H9 (cell line): ENCODE measurements around the gene CDK2AP2. TPM values are rescaled to one million over a fixed set of nuclear protein-coding genes. Genes with fewer than 3 reads are reported as not detected.

Source experiments
- DNase-seq: peaks from one replicate; pipeline ENCODE4 v3.0.0-alpha.2; 2017
- H2AFZ ChIP-seq: one replicate; pipeline ENCODE4 v1.6.1; 2013; ENCODE audit warnings: mild to moderate bottlenecking, low read length, control low read depth, moderate library complexity
- H2AK5ac ChIP-seq: 2 replicates; pipeline ENCODE4 v1.6.1; 2013; ENCODE audit warnings: low read length, control low read depth, mixed read lengths; ENCODE audit not compliant: insufficient read length
- H2BK120ac ChIP-seq: one replicate; pipeline ENCODE4 v1.6.1; 2013; ENCODE audit warnings: low read depth, mild to moderate bottlenecking, low read length, control low read depth, inconsistent platforms; ENCODE audit not compliant: poor library complexity, severe bottlenecking
- H2BK12ac ChIP-seq: 2 replicates; pipeline ENCODE4 v1.6.1; 2013; ENCODE audit warnings: low read length, control low read depth, mixed read lengths, low read depth; ENCODE audit not compliant: insufficient read length
- H2BK15ac ChIP-seq: 2 replicates; pipeline ENCODE4 v1.6.1; 2013; ENCODE audit warnings: low read depth, low read length, control low read depth
- H2BK20ac ChIP-seq: one replicate; pipeline ENCODE4 v1.6.1; 2013; ENCODE audit warnings: low read depth, mild to moderate bottlenecking, low read length, control low read depth, inconsistent platforms; ENCODE audit not compliant: poor library complexity, severe bottlenecking
- H2BK5ac ChIP-seq: 2 replicates; pipeline ENCODE4 v1.6.1; 2013; ENCODE audit warnings: low read length, control low read depth, mixed read lengths; ENCODE audit not compliant: insufficient read length
- H3K14ac ChIP-seq: 2 replicates; pipeline ENCODE4 v1.6.1; 2013; ENCODE audit warnings: low read length, control low read depth; ENCODE audit not compliant: insufficient read depth
- H3K18ac ChIP-seq: 2 replicates; pipeline ENCODE4 v1.6.1; 2013; ENCODE audit warnings: low read depth, mild to moderate bottlenecking, mixed read lengths, low read length, control low read depth; ENCODE audit not compliant: insufficient read length
- H3K23ac ChIP-seq: 2 replicates; pipeline ENCODE4 v1.6.1; 2013; ENCODE audit warnings: low read length, control low read depth, mixed read lengths, low read depth; ENCODE audit not compliant: insufficient read length
- H3K23me2 ChIP-seq: 2 replicates; pipeline ENCODE4 v1.6.1; 2013; ENCODE audit warnings: low read depth, mild to moderate bottlenecking, mixed read lengths, low read length, control low read depth; ENCODE audit not compliant: insufficient read length, poor library complexity, severe bottlenecking
- H3K27ac ChIP-seq: 2 replicates; pipeline ENCODE4 v1.5.1; 2013; ENCODE audit warnings: low read length, control low read depth, mixed read lengths, low read depth; ENCODE audit not compliant: insufficient read length
- H3K27me3 ChIP-seq: 2 replicates; pipeline ENCODE4 v1.6.1; 2013; ENCODE audit warnings: low read length, control low read depth, inconsistent platforms; ENCODE audit not compliant: insufficient read depth
- H3K4ac ChIP-seq: 2 replicates; pipeline ENCODE4 v1.6.1; 2013; ENCODE audit warnings: low read depth, mild to moderate bottlenecking, control low read depth, inconsistent platforms, low read length, moderate library complexity
- H3K4me1 ChIP-seq: 2 replicates; pipeline ENCODE4 v1.6.1; 2013; ENCODE audit warnings: low read length, control low read depth, inconsistent platforms; ENCODE audit not compliant: insufficient read depth
- H3K4me2 ChIP-seq: 2 replicates; pipeline ENCODE4 v1.6.1; 2013; ENCODE audit warnings: low read length, control low read depth, mixed read lengths; ENCODE audit not compliant: insufficient read length, insufficient read depth
- H3K56ac ChIP-seq: 2 replicates; pipeline ENCODE4 v1.6.1; 2013; ENCODE audit warnings: low read depth, mild to moderate bottlenecking, mixed read lengths, low read length, control low read depth; ENCODE audit not compliant: insufficient read length
- H3K79me1 ChIP-seq: 2 replicates; pipeline ENCODE4 v1.6.1; 2013; ENCODE audit warnings: low read depth, mild to moderate bottlenecking, moderate library complexity, low read length, control low read depth, inconsistent platforms; ENCODE audit not compliant: insufficient read depth, poor library complexity, severe bottlenecking
- H3K79me2 ChIP-seq: 2 replicates; pipeline ENCODE4 v1.6.1; 2013; ENCODE audit warnings: low read length, control low read depth, inconsistent platforms; ENCODE audit not compliant: insufficient read depth
- H3K9ac ChIP-seq: 2 replicates; pipeline ENCODE4 v1.6.1; 2013; ENCODE audit warnings: low read length, control low read depth, mixed read lengths; ENCODE audit not compliant: insufficient read length; ENCODE audit errors: extremely low read depth
- H3K9me3 ChIP-seq: one replicate; pipeline ENCODE4 v1.6.1; 2013; ENCODE audit warnings: low read depth, low read length, inconsistent platforms; ENCODE audit not compliant: control insufficient read depth
- H3T11ph ChIP-seq: one replicate; pipeline ENCODE4 v1.6.1; 2013; ENCODE audit warnings: mild to moderate bottlenecking, low read length, control low read depth, inconsistent platforms
- H4K20me1 ChIP-seq: one replicate; pipeline ENCODE4 v1.6.1; 2013; ENCODE audit not compliant: control insufficient read depth, insufficient read length, insufficient read depth
- H4K5ac ChIP-seq: 2 replicates; pipeline ENCODE4 v1.6.1; 2013; ENCODE audit warnings: low read depth, mild to moderate bottlenecking, mixed read lengths, low read length, control low read depth; ENCODE audit not compliant: insufficient read length
- H4K8ac ChIP-seq: replicated peaks from 2 replicates; pipeline ENCODE4 v1.6.1; 2013; ENCODE audit warnings: low read length, control low read depth, mixed read lengths, low read depth; ENCODE audit not compliant: insufficient read length
- H4K91ac ChIP-seq: 2 replicates; pipeline ENCODE4 v1.6.1; 2013; ENCODE audit warnings: low read depth, mild to moderate bottlenecking, moderate library complexity, mixed read lengths, low read length, control low read depth; ENCODE audit not compliant: insufficient read length
- H3K27ac Mint-ChIP-seq, 3 experiments: 2 replicates in 2 of 3; 3 replicates in 1 of 3; pipeline ENCODE4 v1.8.0; 2020 to 2021; ENCODE audit warnings: mixed read lengths in 3 of 3, mild to moderate bottlenecking in 1 of 3, moderate library complexity in 1 of 3
- H3K27me3 Mint-ChIP-seq: 2 replicates; pipeline ENCODE4 v1.8.0; 2021; ENCODE audit warnings: low read depth, mild to moderate bottlenecking, moderate library complexity, mixed read lengths
- H3K36me3 Mint-ChIP-seq, 3 experiments: 2 replicates in 2 of 3; 3 replicates in 1 of 3; pipeline ENCODE4 v1.8.0; 2020 to 2021; ENCODE audit warnings: low read depth in 3 of 3, mixed read lengths in 3 of 3; ENCODE audit not compliant: insufficient read depth in 1 of 3
- H3K4me1 Mint-ChIP-seq, 2 experiments: 2 replicates each; pipeline ENCODE4 v1.8.0; 2020; ENCODE audit warnings: mixed read lengths in 2 of 2
- H3K4me3 Mint-ChIP-seq, 2 experiments: 2 replicates in 1 of 2; 3 replicates in 1 of 2; pipeline ENCODE4 v1.8.0; 2020 to 2021; ENCODE audit warnings: mild to moderate bottlenecking in 2 of 2, mixed read lengths in 2 of 2, moderate library complexity in 1 of 2
- H3K9me3 Mint-ChIP-seq, 2 experiments: 2 replicates in 1 of 2; 3 replicates in 1 of 2; pipeline ENCODE4 v1.8.0; 2020; ENCODE audit warnings: mild to moderate bottlenecking in 2 of 2, mixed read lengths in 2 of 2, moderate library complexity in 1 of 2
- WGBS: extraction: QIAGEN DNeasy Blood & Tissue Kit; methylation state at CpG from one replicate; pipeline ENCODE4 v1.1.7; 2013; ENCODE audit warnings: missing lambda C conversion rate, low lambda C conversion rate, mixed read lengths; ENCODE audit not compliant: insufficient read length; ENCODE audit errors: extremely low coverage; 5-methylcytosine and 5-hydroxymethylcytosine counted together
- total RNA-seq: library from RNA; stranded (reverse); gene quantifications from 2 replicates; pipeline ENCODE4 v1.2.1, GENCODE V29; 2021
- TF ChIP-seq, protein P1 (sequence below): fragments of 200-600 bp; sonication (generic); conservative IDR thresholded peaks from 3 replicates; pipeline ENCODE4 v1.8.0; 2021; ENCODE audit warnings: antibody characterized with exemption, mild to moderate bottlenecking

CDK2AP2 gene
- total RNA-seq, 1 experiment from 2014 or later = 36.1 TPM

DNA sequence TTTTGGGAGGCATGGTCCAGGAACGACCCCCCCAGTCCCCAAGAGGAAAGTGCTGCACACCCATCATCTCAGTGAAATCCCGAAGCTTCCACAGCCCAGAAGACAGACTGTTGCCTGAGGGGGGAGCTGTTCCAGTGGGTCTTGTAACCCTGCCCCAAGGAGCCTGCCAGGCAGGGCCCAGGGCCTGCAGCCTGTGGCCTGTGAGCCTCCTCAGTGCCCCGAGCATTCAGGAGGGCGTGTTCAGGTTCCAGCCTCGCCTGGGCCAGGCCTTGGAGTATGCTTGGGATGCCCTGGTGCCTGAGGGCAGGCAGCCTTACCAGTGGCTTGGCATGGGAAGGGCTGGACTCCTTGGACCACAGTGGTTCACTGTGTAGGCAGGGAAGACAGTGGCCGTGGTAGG is 33.2 kb upstream of the CDK2AP2 start:
- Mint-ChIP-seq H3K9me3 (peaks cover 4 to 5% of the 10 kb centered on the region in 2 experiments; a peak in 4 of 5 replicates), H3K4me3 (no peak overlapping the region; a peak in 1 of 5 replicates), H3K36me3 (no peaks in the 10 kb centered on the region), H3K27me3 (peaks cover 17% of the 10 kb centered on the region), H3K4me1 (peaks cover 4 to 9% of the 10 kb centered on the region in 2 experiments), H3K27ac (peak overlapping the region in 1 of 3 experiments; percentile 52; a peak in 2 of 7 replicates)
- Histone ChIP-seq H4K5ac (no peak overlapping the region), H3K14ac (no peak overlapping the region), H3K79me2 (no peaks in the 10 kb centered on the region), H4K91ac (no peak overlapping the region), H3K4ac (no peak overlapping the region), H3K4me2 (no peak overlapping the region), H3K23ac (no peak overlapping the region), H3K27ac (no peak overlapping the region), H2AK5ac (no peak overlapping the region), H3K23me2 (no peaks in the 10 kb centered on the region), H3K9ac (no peak overlapping the region), H3K79me1 (no peaks in the 10 kb centered on the region), H2BK15ac (no peak overlapping the region), H2BK120ac (no peak overlapping the region), H3K56ac (no peak overlapping the region), H4K20me1 (no peaks in the 10 kb centered on the region), H4K8ac (no peak overlapping the region), H3K18ac (no peak overlapping the region), H3K4me1 (no peaks in the 10 kb centered on the region), H3T11ph (no peak overlapping the region), H2BK12ac (no peak overlapping the region), H2BK5ac (no peak overlapping the region), H3K27me3 (no peaks in the 10 kb centered on the region), H2BK20ac (no peak overlapping the region), H3K9me3 (no peaks in the 10 kb centered on the region), H2AFZ (no peak overlapping the region)
- no peak for DNase-seq
- TF ChIP-seq, protein P1, sequence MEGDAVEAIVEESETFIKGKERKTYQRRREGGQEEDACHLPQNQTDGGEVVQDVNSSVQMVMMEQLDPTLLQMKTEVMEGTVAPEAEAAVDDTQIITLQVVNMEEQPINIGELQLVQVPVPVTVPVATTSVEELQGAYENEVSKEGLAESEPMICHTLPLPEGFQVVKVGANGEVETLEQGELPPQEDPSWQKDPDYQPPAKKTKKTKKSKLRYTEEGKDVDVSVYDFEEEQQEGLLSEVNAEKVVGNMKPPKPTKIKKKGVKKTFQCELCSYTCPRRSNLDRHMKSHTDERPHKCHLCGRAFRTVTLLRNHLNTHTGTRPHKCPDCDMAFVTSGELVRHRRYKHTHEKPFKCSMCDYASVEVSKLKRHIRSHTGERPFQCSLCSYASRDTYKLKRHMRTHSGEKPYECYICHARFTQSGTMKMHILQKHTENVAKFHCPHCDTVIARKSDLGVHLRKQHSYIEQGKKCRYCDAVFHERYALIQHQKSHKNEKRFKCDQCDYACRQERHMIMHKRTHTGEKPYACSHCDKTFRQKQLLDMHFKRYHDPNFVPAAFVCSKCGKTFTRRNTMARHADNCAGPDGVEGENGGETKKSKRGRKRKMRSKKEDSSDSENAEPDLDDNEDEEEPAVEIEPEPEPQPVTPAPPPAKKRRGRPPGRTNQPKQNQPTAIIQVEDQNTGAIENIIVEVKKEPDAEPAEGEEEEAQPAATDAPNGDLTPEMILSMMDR = peak; percentile 36; the same call in 2 of the 3 replicates
- WGBS = no CpG with 5 or more reads among the region's 6 CpGs
